ENCODE measurements around the gene ARF4. TPM values are rescaled to one million over a fixed set of nuclear protein-coding genes. Genes with fewer than 3 reads are reported as not detected.
A peak's percentile ranks its signal among the peaks of the same experiment; 100 is the strongest.

Gene ARF4
- polyA plus RNA-seq, 3 donors: 60.2 to 229 (median 224) TPM

DNA sequence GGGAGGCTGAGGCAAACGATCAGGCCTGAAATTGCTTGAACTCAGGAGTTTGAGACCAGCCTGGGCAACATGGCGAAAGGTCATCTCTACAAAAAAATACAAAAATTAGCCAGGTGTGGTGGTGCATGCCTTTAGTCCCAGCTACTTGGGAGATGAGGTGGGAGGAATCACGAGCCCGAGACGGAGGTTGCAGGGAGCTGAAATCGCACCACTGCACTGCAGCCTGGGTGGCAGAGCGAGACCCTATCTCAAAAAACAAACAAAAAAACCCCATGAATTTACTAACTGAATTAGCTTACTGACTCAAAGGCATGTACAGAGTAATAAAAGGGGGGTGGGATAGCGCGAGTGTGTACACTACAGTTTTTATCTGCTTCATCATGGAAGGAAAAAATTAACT, 19.3 kb downstream of the ARF4 start:
- no peak for DNase-seq
- no peak overlapping the region for H3K4me3 ChIP-seq (replicated peaks in 1 of 3; ENCODE audit: low read depth in 2 of 3, low read length in 3 of 3)
- Mint-ChIP-seq H3K9me3 (no peaks in the 10 kb centered on the region), H3K27ac (peak overlapping the region in 3 of 7 donors; percentile 21 to 78 (median 73)), H3K36me3 (peaks cover 60 to 89% of the 10 kb centered on the region in 2 donors), H3K4me3 (no peak overlapping the region), H3K27me3 (ENCODE audit: low read depth in 3 of 3) (peaks cover 0 to 2% (median 1%) of the 10 kb centered on the region in 3 donors), H3K4me1 (no peaks in the 10 kb centered on the region)
- H3K36me3 ChIP-seq (replicated peaks in 1 of 2; ENCODE audit: control insufficient read depth in 1 of 2, insufficient read depth in 2 of 2, low read length in 2 of 2): peaks cover 72 to 97% of the 10 kb centered on the region in 2 donors
- H2AFZ ChIP-seq (ENCODE audit: insufficient read depth, low read depth, low read length, poor library complexity, severe bottlenecking): no peak overlapping the region
- no peaks in the 10 kb centered on the region for H3K9me3 ChIP-seq (replicated peaks in 1 of 2; ENCODE audit: control insufficient read depth in 1 of 2, insufficient read depth in 1 of 2, low read length in 2 of 2)
- no CpG with 5 or more reads among the region's 9 CpGs for WGBS (ENCODE audit: insufficient coverage)
- intact Hi-C loops (cut with micrococcal nuclease): no loop called here
- H3K9ac ChIP-seq (ENCODE audit: insufficient read depth, low read length, poor library complexity, severe bottlenecking): no peak overlapping the region
- H3K4me1 ChIP-seq (ENCODE audit: control insufficient read depth in 1 of 2, insufficient read depth in 2 of 2, low read length in 2 of 2): no peaks in the 10 kb centered on the region
- TF ChIP-seq, protein P1, sequence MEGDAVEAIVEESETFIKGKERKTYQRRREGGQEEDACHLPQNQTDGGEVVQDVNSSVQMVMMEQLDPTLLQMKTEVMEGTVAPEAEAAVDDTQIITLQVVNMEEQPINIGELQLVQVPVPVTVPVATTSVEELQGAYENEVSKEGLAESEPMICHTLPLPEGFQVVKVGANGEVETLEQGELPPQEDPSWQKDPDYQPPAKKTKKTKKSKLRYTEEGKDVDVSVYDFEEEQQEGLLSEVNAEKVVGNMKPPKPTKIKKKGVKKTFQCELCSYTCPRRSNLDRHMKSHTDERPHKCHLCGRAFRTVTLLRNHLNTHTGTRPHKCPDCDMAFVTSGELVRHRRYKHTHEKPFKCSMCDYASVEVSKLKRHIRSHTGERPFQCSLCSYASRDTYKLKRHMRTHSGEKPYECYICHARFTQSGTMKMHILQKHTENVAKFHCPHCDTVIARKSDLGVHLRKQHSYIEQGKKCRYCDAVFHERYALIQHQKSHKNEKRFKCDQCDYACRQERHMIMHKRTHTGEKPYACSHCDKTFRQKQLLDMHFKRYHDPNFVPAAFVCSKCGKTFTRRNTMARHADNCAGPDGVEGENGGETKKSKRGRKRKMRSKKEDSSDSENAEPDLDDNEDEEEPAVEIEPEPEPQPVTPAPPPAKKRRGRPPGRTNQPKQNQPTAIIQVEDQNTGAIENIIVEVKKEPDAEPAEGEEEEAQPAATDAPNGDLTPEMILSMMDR (IDR thresholded peaks at IDR 0.05): no peak
- peaks cover 76% of the 10 kb centered on the region for H3K79me2 ChIP-seq (ENCODE audit: insufficient read depth, low read length)
- H3K27ac ChIP-seq (ENCODE audit: low read depth in 1 of 2, low read length in 2 of 2): no peak overlapping the region
- H3K4me2 ChIP-seq (replicated peaks; ENCODE audit: extremely low read depth, low read length, poor library complexity, severe bottlenecking): no peak overlapping the region
- peaks cover 93% of the 10 kb centered on the region for H4K20me1 ChIP-seq (ENCODE audit: insufficient read depth, low read length)
- H3K27me3 ChIP-seq (ENCODE audit: control insufficient read depth in 2 of 2, insufficient read depth in 2 of 2, low read length in 2 of 2): no peaks in the 10 kb centered on the region

GRCh38 chr3:57575966-57576626, 21.0 kb downstream of the ARF4 start:
- peaks cover 69 to 90% of the 10 kb centered on the region in 2 donors for H3K36me3 Mint-ChIP-seq
- peaks cover 59% of the 10 kb centered on the region for H3K79me2 ChIP-seq (ENCODE audit: insufficient read depth, low read length)
- H3K27me3 ChIP-seq (ENCODE audit: control insufficient read depth in 2 of 2, insufficient read depth in 2 of 2, low read length in 2 of 2): no peaks in the 10 kb centered on the region
- no peak overlapping the region for H3K4me2 ChIP-seq (replicated peaks; ENCODE audit: extremely low read depth, low read length, poor library complexity, severe bottlenecking)
- DNase-seq: no peak
- no peak overlapping the region for H3K9ac ChIP-seq (ENCODE audit: insufficient read depth, low read length, poor library complexity, severe bottlenecking)
- 90% methylated on average over 1 of the region's 3 CpGs for WGBS (ENCODE audit: insufficient coverage)
- H4K20me1 ChIP-seq (ENCODE audit: insufficient read depth, low read length): peaks cover 91% of the 10 kb centered on the region
- H3K27ac Mint-ChIP-seq: peak overlapping the region in 2 of 7 donors; percentile 0 to 33
- H3K9me3 ChIP-seq (replicated peaks in 1 of 2; ENCODE audit: control insufficient read depth in 1 of 2, insufficient read depth in 1 of 2, low read length in 2 of 2): no peaks in the 10 kb centered on the region
- H3K4me1 Mint-ChIP-seq: no peaks in the 10 kb centered on the region
- no peak overlapping the region for H3K27ac ChIP-seq (ENCODE audit: low read depth in 1 of 2, low read length in 2 of 2)
- H3K9me3 Mint-ChIP-seq: no peaks in the 10 kb centered on the region
- H3K4me1 ChIP-seq (ENCODE audit: control insufficient read depth in 1 of 2, insufficient read depth in 2 of 2, low read length in 2 of 2): no peaks in the 10 kb centered on the region
- H2AFZ ChIP-seq (ENCODE audit: insufficient read depth, low read depth, low read length, poor library complexity, severe bottlenecking): no peak overlapping the region
- intact Hi-C loops (cut with micrococcal nuclease): no loop called here
- TF ChIP-seq, protein P1 (IDR thresholded peaks at IDR 0.05): no peak
- H3K4me3 ChIP-seq (replicated peaks in 1 of 3; ENCODE audit: low read depth in 2 of 3, low read length in 3 of 3): no peak overlapping the region
- no peak overlapping the region for H3K4me3 Mint-ChIP-seq
- H3K27me3 Mint-ChIP-seq (ENCODE audit: low read depth in 3 of 3): peaks cover 0 to 2% (median 1%) of the 10 kb centered on the region in 3 donors
- peaks cover 80 to 97% of the 10 kb centered on the region in 2 donors for H3K36me3 ChIP-seq (replicated peaks in 1 of 2; ENCODE audit: control insufficient read depth in 1 of 2, insufficient read depth in 2 of 2, low read length in 2 of 2)
